Ishikawa (cell line): ENCODE measurements around the gene SPR.

Source experiments
- CEBPB ChIP-seq: IDR thresholded peaks from 2 replicates; pipeline ENCODE4 v1.6.1; 2012
- CREB1 ChIP-seq: IDR thresholded peaks from 2 replicates; pipeline ENCODE4 v1.6.1; 2012; ENCODE audit warnings: low read depth
- EP300 ChIP-seq: IDR thresholded peaks from 2 replicates; pipeline ENCODE4 v1.6.1; 2012; ENCODE audit warnings: borderline replicate concordance
- NFIC ChIP-seq: IDR thresholded peaks from 2 replicates; pipeline ENCODE4 v1.6.1; 2012
- RAD21 ChIP-seq: IDR thresholded peaks from 2 replicates; pipeline ENCODE4 v1.6.1; 2012; ENCODE audit warnings: low read depth
- TAF1 ChIP-seq: IDR thresholded peaks from 2 replicates; pipeline ENCODE4 v1.6.1; 2012; ENCODE audit warnings: low read depth, mild to moderate bottlenecking
- TCF12 ChIP-seq: IDR thresholded peaks from 2 replicates; pipeline ENCODE4 v1.6.1; 2012; ENCODE audit warnings: low read depth
- TEAD4 ChIP-seq: IDR thresholded peaks from 2 replicates; pipeline ENCODE4 v1.6.1; 2012
- TF ChIP-seq, protein P1 (sequence below): IDR thresholded peaks from 2 replicates; pipeline ENCODE4 v1.6.1; 2012; ENCODE audit warnings: low read depth, mild to moderate bottlenecking
- TF ChIP-seq, protein P2 (sequence below): IDR thresholded peaks from 2 replicates; pipeline ENCODE4 v1.6.1; 2012

DNA sequence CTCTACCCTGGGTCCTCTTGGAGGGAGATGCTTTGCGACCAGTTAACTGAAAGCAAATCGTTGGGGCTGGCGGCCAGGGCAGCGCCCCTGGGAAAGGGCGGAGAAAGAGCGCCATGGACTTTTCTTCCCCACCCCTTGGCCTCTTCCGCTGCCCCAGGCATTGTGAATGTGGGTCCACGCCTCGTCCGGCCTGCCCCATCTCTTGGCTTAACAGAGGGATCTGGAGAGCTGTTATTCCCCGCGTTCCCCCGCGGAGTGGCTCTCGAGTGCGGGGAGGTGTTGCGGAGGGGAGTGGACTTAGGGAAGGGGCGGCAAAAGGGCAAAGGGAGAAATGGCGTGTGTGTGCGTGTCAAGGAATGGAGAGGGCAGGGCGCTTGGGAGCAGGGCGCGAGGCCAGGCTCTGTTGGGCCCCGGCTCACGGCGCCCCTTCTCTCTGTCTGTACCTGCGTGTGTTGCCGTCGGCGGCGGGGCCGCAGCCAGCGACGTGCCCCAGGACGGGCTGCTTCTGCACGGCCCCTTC is 36.7 kb downstream of the SPR start:
- TF ChIP-seq TEAD4, result no peak
- TF ChIP-seq, protein P1, sequence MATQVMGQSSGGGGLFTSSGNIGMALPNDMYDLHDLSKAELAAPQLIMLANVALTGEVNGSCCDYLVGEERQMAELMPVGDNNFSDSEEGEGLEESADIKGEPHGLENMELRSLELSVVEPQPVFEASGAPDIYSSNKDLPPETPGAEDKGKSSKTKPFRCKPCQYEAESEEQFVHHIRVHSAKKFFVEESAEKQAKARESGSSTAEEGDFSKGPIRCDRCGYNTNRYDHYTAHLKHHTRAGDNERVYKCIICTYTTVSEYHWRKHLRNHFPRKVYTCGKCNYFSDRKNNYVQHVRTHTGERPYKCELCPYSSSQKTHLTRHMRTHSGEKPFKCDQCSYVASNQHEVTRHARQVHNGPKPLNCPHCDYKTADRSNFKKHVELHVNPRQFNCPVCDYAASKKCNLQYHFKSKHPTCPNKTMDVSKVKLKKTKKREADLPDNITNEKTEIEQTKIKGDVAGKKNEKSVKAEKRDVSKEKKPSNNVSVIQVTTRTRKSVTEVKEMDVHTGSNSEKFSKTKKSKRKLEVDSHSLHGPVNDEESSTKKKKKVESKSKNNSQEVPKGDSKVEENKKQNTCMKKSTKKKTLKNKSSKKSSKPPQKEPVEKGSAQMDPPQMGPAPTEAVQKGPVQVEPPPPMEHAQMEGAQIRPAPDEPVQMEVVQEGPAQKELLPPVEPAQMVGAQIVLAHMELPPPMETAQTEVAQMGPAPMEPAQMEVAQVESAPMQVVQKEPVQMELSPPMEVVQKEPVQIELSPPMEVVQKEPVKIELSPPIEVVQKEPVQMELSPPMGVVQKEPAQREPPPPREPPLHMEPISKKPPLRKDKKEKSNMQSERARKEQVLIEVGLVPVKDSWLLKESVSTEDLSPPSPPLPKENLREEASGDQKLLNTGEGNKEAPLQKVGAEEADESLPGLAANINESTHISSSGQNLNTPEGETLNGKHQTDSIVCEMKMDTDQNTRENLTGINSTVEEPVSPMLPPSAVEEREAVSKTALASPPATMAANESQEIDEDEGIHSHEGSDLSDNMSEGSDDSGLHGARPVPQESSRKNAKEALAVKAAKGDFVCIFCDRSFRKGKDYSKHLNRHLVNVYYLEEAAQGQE, result no peak
- TF ChIP-seq CREB1, result no peak
- TF ChIP-seq EP300, result no peak
- TF ChIP-seq TCF12, result no peak
- TF ChIP-seq RAD21, result no peak
- TF ChIP-seq, protein P2, sequence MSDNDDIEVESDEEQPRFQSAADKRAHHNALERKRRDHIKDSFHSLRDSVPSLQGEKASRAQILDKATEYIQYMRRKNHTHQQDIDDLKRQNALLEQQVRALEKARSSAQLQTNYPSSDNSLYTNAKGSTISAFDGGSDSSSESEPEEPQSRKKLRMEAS, result no peak
- TF ChIP-seq TAF1, result no peak
- TF ChIP-seq NFIC, result no peak
- TF ChIP-seq CEBPB, result no peak
